DOHH2 (cell line): ENCODE measurements around the gene IPO13.

Experiments
- H3F3A ChIP-seq: fragments of 200-600 bp; sonication (generic), shearing (Covaris generic); 2 replicates; pipeline ENCODE4 v1.6.0; 2016; ENCODE audit warnings: antibody characterized with exemption, mild to moderate bottlenecking; ENCODE audit not compliant: control insufficient read depth, insufficient read depth
- H3K27ac ChIP-seq: fragments of 200-600 bp; sonication (generic); 2 replicates; pipeline ENCODE4 v1.5.1; 2014; ENCODE audit warnings: low read depth, mild to moderate bottlenecking, low read length, moderate library complexity
- H3K27me3 ChIP-seq: fragments of 200-600 bp; sonication (generic); 2 replicates; pipeline ENCODE4 v1.6.1; 2014; ENCODE audit warnings: mild to moderate bottlenecking, low read length, mixed read lengths; ENCODE audit not compliant: control insufficient read depth
- H3K36me3 ChIP-seq: fragments of 200-600 bp; sonication (generic); 2 replicates; pipeline ENCODE4 v1.6.1; 2014; ENCODE audit warnings: mild to moderate bottlenecking, low read length, moderate library complexity, mixed read lengths; ENCODE audit not compliant: control insufficient read depth
- H3K4me1 ChIP-seq: fragments of 200-600 bp; sonication (generic); 2 replicates; pipeline ENCODE4 v1.6.1; 2014; ENCODE audit warnings: mild to moderate bottlenecking, low read length, mixed read lengths; ENCODE audit not compliant: control insufficient read depth
- H3K4me2 ChIP-seq: fragments of 200-600 bp; sonication (generic); 2 replicates; pipeline ENCODE4 v1.6.0; 2014; ENCODE audit warnings: mild to moderate bottlenecking, low read length, moderate library complexity
- H3K4me3 ChIP-seq: fragments of 200-600 bp; sonication (generic); 2 replicates; pipeline ENCODE4 v1.5.1; 2014; ENCODE audit warnings: mild to moderate bottlenecking, low read length, mixed read lengths
- H3K79me2 ChIP-seq: fragments of 200-600 bp; sonication (generic); 2 replicates; pipeline ENCODE4 v1.6.1; 2014; ENCODE audit warnings: mild to moderate bottlenecking, low read length, mixed read lengths; ENCODE audit not compliant: control insufficient read depth
- H3K9me2 ChIP-seq: fragments of 200-600 bp; sonication (generic); replicated peaks from 2 replicates; pipeline ENCODE4 v1.6.1; 2014; ENCODE audit warnings: mild to moderate bottlenecking, low read length, mixed read lengths; ENCODE audit not compliant: control insufficient read depth
- H3K9me3 ChIP-seq: fragments of 200-600 bp; sonication (generic); 2 replicates; pipeline ENCODE4 v1.6.1; 2014; ENCODE audit warnings: antibody characterized with exemption, low read length, mixed read lengths; ENCODE audit not compliant: control insufficient read depth, insufficient read depth
- H4K20me1 ChIP-seq: fragments of 200-600 bp; sonication (generic); 2 replicates; pipeline ENCODE4 v1.6.0; 2014; ENCODE audit warnings: low read depth, mild to moderate bottlenecking, antibody characterized with exemption, low read length, moderate library complexity; ENCODE audit not compliant: control insufficient read depth, insufficient read depth
- CTCF ChIP-seq: fragments of 200-600 bp; sonication (generic); IDR thresholded peaks from one replicate; pipeline ENCODE4 v1.5.1; 2014; ENCODE audit warnings: antibody characterized with exemption, mild to moderate bottlenecking, low read depth, low read length; ENCODE audit not compliant: poor library complexity, severe bottlenecking
- EZH2phosphoT487 ChIP-seq: fragments of 200-600 bp; sonication (generic); IDR thresholded peaks from 2 replicates; pipeline ENCODE4 v1.6.1; 2017; ENCODE audit warnings: borderline replicate concordance, mild to moderate bottlenecking, antibody characterized with exemption, low read length, moderate library complexity, mixed read lengths

The IPO13 gene

GRCh38 chr1:43930949-43931275 is 15.8 kb upstream of the IPO13 start:
- H3F3A ChIP-seq: no peaks in the 10 kb centered on the region
- no peak overlapping the region for H3K27ac ChIP-seq
- H3K4me3 ChIP-seq: no peak overlapping the region
- H3K4me2 ChIP-seq: no peak overlapping the region
- no peaks in the 10 kb centered on the region for H3K27me3 ChIP-seq
- no peaks in the 10 kb centered on the region for H3K9me2 ChIP-seq
- peaks cover 5% of the 10 kb centered on the region for H3K4me1 ChIP-seq
- TF ChIP-seq CTCF (no peak), EZH2phosphoT487 (no peak)
- no peaks in the 10 kb centered on the region for H3K9me3 ChIP-seq
- no peaks in the 10 kb centered on the region for H3K36me3 ChIP-seq
- no peaks in the 10 kb centered on the region for H4K20me1 ChIP-seq
- H3K79me2 ChIP-seq: no peaks in the 10 kb centered on the region

GRCh38 chr1:43931711-43932660 is 14.8 kb upstream of the IPO13 start:
- Histone ChIP-seq H3K27ac (no peak overlapping the region), H3K4me3 (no peak overlapping the region), H3K79me2 (no peaks in the 10 kb centered on the region), H3F3A (no peaks in the 10 kb centered on the region), H3K9me2 (no peaks in the 10 kb centered on the region), H3K36me3 (no peaks in the 10 kb centered on the region), H4K20me1 (no peaks in the 10 kb centered on the region), H3K4me1 (peaks cover 5% of the 10 kb centered on the region), H3K27me3 (no peaks in the 10 kb centered on the region), H3K4me2 (no peak overlapping the region), H3K9me3 (no peaks in the 10 kb centered on the region)
- no peak for TF ChIP-seq CTCF
- no peak for TF ChIP-seq EZH2phosphoT487

- H3K9me3 ChIP-seq: no peaks in the 10 kb centered on the region
- no peaks in the 10 kb centered on the region; the same call in 1 of the 2 replicates for H3K36me3 ChIP-seq
- no peaks in the 10 kb centered on the region for H3F3A ChIP-seq
- no peaks in the 10 kb centered on the region for H3K79me2 ChIP-seq
- H3K4me1 ChIP-seq: peaks cover 5% of the 10 kb centered on the region
- H3K4me2 ChIP-seq: no peak overlapping the region
- H3K27ac ChIP-seq: no peak overlapping the region
- no peaks in the 10 kb centered on the region for H4K20me1 ChIP-seq
- no peak overlapping the region for H3K4me3 ChIP-seq
- H3K27me3 ChIP-seq: no peaks in the 10 kb centered on the region
- TF ChIP-seq EZH2phosphoT487 (no peak), CTCF (no peak)
- no peaks in the 10 kb centered on the region for H3K9me2 ChIP-seq
Observed at GRCh38 chr1:43932786-43933385, 13.9 kb upstream of the IPO13 start.
